SU-DHL-6 (cell line): ENCODE measurements around the gene TNFAIP8.
A peak's percentile ranks its signal among the peaks of the same experiment; 100 is the strongest.

Source experiments
- H2AFZ ChIP-seq: fragments of 200-600 bp; sonication (generic); 2 replicates; pipeline ENCODE4 v1.6.1; 2014; ENCODE audit warnings: low read depth, mild to moderate bottlenecking, moderate library complexity, mixed read lengths, antibody characterized with exemption, low read length; ENCODE audit not compliant: severe bottlenecking
- H3F3A ChIP-seq: fragments of 200-600 bp; shearing (Covaris generic); 2 replicates; pipeline ENCODE4 v1.6.0; 2016; ENCODE audit warnings: antibody characterized with exemption, mild to moderate bottlenecking; ENCODE audit not compliant: insufficient read depth
- H3K27ac ChIP-seq: fragments of 200-600 bp; sonication (generic); 2 replicates; pipeline ENCODE4 v1.5.1; 2016; ENCODE audit warnings: low read depth, mild to moderate bottlenecking, low read length, moderate library complexity, mixed read lengths
- H3K27me3 ChIP-seq: fragments of 200-600 bp; sonication (generic), shearing (Covaris generic); 2 replicates; pipeline ENCODE4 v1.6.0; 2014; ENCODE audit warnings: mild to moderate bottlenecking, low read length
- H3K36me3 ChIP-seq: fragments of 200-600 bp; sonication (generic); 2 replicates; pipeline ENCODE4 v1.6.1; 2014; ENCODE audit warnings: mild to moderate bottlenecking, low read length, mixed read lengths
- H3K4me2 ChIP-seq: fragments of 300-600, 200-600 bp; shearing (Covaris generic), sonication (generic); 2 replicates; pipeline ENCODE4 v1.6.0; 2014; ENCODE audit warnings: low read length, low read depth, mild to moderate bottlenecking; ENCODE audit not compliant: poor library complexity, severe bottlenecking
- H3K4me3 ChIP-seq: fragments of 200-600 bp; sonication (generic); 2 replicates; pipeline ENCODE4 v1.5.1; 2014; ENCODE audit warnings: antibody characterized with exemption, low read length, mild to moderate bottlenecking, mixed read lengths; ENCODE audit not compliant: insufficient read depth, poor library complexity, severe bottlenecking
- H3K79me2 ChIP-seq: fragments of 200-600 bp; sonication (generic); 2 replicates; pipeline ENCODE4 v1.6.1; 2014; ENCODE audit warnings: mild to moderate bottlenecking, low read length, moderate library complexity; ENCODE audit not compliant: insufficient read depth
- H3K9ac ChIP-seq: fragments of 200-600 bp; sonication (generic); 2 replicates; pipeline ENCODE4 v1.7.0; 2014; ENCODE audit warnings: mild to moderate bottlenecking, low read length
- H3K9me2 ChIP-seq: fragments of 200-600 bp; sonication (generic); replicated peaks from 2 replicates; pipeline ENCODE4 v1.6.1; 2014; ENCODE audit warnings: low read length; ENCODE audit not compliant: insufficient read depth
- H3K9me3 ChIP-seq: fragments of 200-600 bp; sonication (generic); 2 replicates; pipeline ENCODE4 v1.6.1; 2014; ENCODE audit warnings: low read length, mixed read lengths; ENCODE audit not compliant: insufficient read depth
- H4K20me1 ChIP-seq: fragments of 200-600 bp; sonication (generic); 2 replicates; pipeline ENCODE4 v1.6.1; 2014; ENCODE audit warnings: low read depth, mild to moderate bottlenecking, antibody characterized with exemption, low read length, moderate library complexity, mixed read lengths
- EZH2phosphoT487 ChIP-seq: fragments of 200-600 bp; sonication (generic), shearing (Covaris generic); conservative IDR thresholded peaks from 2 replicates; pipeline ENCODE4 v1.6.1; 2018; ENCODE audit warnings: mild to moderate bottlenecking, antibody characterized with exemption, low read length, moderate library complexity, mixed read lengths
- TF ChIP-seq, protein P1 (sequence below): fragments of 200-600 bp; sonication (generic); IDR thresholded peaks from one replicate; pipeline ENCODE4 v1.5.1; 2017; ENCODE audit warnings: antibody characterized with exemption, mild to moderate bottlenecking, low read length, moderate library complexity; ENCODE audit not compliant: insufficient read depth, poor library complexity, severe bottlenecking

The TNFAIP8 gene

GRCh38 chr5:119328753-119329602 lies 26.8 kb upstream of the TNFAIP8 start:
- peaks cover 74% of the 10 kb centered on the region for H3K79me2 ChIP-seq
- no peak overlapping the region for H3K4me2 ChIP-seq
- no peak overlapping the region for H3K9ac ChIP-seq
- H3F3A ChIP-seq, result peaks cover 37% of the 10 kb centered on the region
- no peak for TF ChIP-seq EZH2phosphoT487
- TF ChIP-seq, protein P1, sequence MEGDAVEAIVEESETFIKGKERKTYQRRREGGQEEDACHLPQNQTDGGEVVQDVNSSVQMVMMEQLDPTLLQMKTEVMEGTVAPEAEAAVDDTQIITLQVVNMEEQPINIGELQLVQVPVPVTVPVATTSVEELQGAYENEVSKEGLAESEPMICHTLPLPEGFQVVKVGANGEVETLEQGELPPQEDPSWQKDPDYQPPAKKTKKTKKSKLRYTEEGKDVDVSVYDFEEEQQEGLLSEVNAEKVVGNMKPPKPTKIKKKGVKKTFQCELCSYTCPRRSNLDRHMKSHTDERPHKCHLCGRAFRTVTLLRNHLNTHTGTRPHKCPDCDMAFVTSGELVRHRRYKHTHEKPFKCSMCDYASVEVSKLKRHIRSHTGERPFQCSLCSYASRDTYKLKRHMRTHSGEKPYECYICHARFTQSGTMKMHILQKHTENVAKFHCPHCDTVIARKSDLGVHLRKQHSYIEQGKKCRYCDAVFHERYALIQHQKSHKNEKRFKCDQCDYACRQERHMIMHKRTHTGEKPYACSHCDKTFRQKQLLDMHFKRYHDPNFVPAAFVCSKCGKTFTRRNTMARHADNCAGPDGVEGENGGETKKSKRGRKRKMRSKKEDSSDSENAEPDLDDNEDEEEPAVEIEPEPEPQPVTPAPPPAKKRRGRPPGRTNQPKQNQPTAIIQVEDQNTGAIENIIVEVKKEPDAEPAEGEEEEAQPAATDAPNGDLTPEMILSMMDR, result no peak
- 0 out of 2 replicates have a peak, but pooled peaks cover 3% of the 10 kb centered on the region for H4K20me1 ChIP-seq
- H2AFZ ChIP-seq, result no peak overlapping the region
- H3K4me3 ChIP-seq, result no peak overlapping the region
- H3K27me3 ChIP-seq, result no peaks in the 10 kb centered on the region
- no peaks in the 10 kb centered on the region for H3K36me3 ChIP-seq
- no peak overlapping the region for H3K27ac ChIP-seq
- H3K9me2 ChIP-seq, result no peaks in the 10 kb centered on the region
- H3K9me3 ChIP-seq, result no peaks in the 10 kb centered on the region

DNA sequence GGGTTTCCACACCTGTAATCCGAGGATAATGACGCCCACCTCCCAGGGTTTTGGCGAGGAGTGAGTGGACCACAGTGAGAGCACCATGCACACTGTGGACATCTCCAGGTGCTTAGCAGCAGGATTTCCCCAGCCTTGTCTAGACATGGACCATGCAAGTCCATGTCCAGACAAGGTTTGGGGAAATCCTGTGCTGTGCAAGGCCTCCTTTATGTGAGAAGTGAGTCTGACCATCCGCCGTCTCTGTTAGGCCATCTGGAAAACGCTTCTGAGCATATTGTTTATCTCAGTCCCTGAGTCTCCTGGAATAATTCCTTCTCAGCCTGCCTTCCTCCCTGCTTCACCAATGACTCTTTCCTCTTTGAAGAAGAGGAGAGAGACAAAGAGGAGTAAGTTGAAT lies 26.2 kb upstream of the TNFAIP8 start:
- no peak overlapping the region for H3K4me2 ChIP-seq
- 0 out of 2 replicates have a peak, but pooled peaks cover 2% of the 10 kb centered on the region for H4K20me1 ChIP-seq
- H3K9me2 ChIP-seq, result no peaks in the 10 kb centered on the region
- TF ChIP-seq, protein P1, result no peak
- TF ChIP-seq EZH2phosphoT487, result no peak
- H3K4me3 ChIP-seq, result no peak overlapping the region
- H3K27me3 ChIP-seq, result no peaks in the 10 kb centered on the region
- H3K36me3 ChIP-seq, result no peaks in the 10 kb centered on the region
- H3K27ac ChIP-seq, result no peak overlapping the region
- H3K9ac ChIP-seq, result no peak overlapping the region
- H3K9me3 ChIP-seq, result no peaks in the 10 kb centered on the region
- peaks cover 37% of the 10 kb centered on the region for H3F3A ChIP-seq
- H3K79me2 ChIP-seq, result peaks cover 74% of the 10 kb centered on the region
- H2AFZ ChIP-seq, result no peak overlapping the region

DNA sequence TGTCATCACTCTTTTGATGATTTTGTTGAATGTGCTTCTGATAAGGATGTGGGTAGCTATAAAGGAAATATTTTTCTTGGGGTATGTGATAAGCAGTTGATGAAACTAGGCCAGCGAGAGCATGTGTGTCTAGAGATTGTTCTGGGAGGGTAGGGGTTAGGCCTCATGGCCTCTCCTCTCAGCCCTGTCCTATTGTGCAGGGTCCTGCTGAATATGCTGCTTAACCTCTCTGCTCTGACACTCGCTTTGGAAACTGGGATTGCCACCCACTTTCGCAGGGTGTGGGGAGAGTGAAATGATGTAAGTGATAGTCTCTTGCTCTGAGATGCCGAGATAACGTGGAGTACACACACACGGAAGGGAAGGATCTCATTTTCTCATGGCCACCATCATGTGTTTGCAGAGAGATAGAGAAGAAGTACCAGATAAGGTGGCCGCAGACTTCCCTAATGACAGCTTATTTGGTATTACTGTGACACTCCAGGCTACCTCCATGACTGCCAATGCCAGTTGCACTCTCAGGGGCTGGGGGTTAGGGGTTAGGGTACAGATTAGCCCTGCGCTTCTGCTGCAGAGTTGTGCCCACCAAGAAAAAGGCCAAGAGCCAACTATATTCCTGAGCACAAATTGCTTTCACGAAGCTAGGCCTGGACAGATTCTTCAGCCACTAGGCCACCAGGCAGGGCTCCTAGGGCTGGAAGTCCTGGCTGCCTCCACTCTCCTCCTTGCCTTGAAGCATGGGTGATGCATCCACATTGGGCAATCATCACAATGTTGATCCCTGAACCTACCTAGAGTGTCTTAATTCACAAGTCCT lies 25.2 kb upstream of the TNFAIP8 start:
- Histone ChIP-seq H3K4me2 (no peak overlapping the region), H3K9me2 (no peaks in the 10 kb centered on the region), H3K4me3 (no peak overlapping the region), H4K20me1 (no peaks in the 10 kb centered on the region), H2AFZ (no peak overlapping the region), H3K9ac (no peak overlapping the region), H3K9me3 (no peaks in the 10 kb centered on the region), H3K79me2 (peaks cover 78% of the 10 kb centered on the region), H3K36me3 (no peaks in the 10 kb centered on the region), H3K27me3 (no peaks in the 10 kb centered on the region), H3F3A (peaks cover 41% of the 10 kb centered on the region), H3K27ac (peak overlapping the region; percentile 98)
- TF ChIP-seq, protein P1, result no peak
- no peak for TF ChIP-seq EZH2phosphoT487
